ENCODE results near the gene PDE12. TPM values are rescaled to one million over a fixed set of nuclear protein-coding genes. Genes with fewer than 3 reads are reported as not detected.

The PDE12 gene
- total and polyA plus RNA-seq, 2 donors (not counting 3 experiments of a cell fraction or from before 2014, with no cell fraction given): 12.8 to 20.4 TPM

GRCh38 chr3:57594576-57594975 is 38.5 kb downstream of the PDE12 start:
- FAIRE-seq (peak; percentile 40), DNase-seq (ENCODE audit: low read depth, low spot score) (no peak)
- intact Hi-C loops (cut with micrococcal nuclease) (no loop called here), dilution Hi-C loops (cut with MboI; ENCODE audit: extremely low pct_ligation_motif_present, low sequenced_read_pairs) (no loop called here)
- H3K4me2 ChIP-seq (ENCODE audit: insufficient read depth, low read length): peak overlapping the region; percentile 98
- CTCF ChIA-PET: interaction anchor here (1.2 to 1.7 kb wide), 2 partner anchors 36 to 197 kb away, joined by 4 read pairs; no protein-coding TSS in a partner anchor
- peak overlapping the region; percentile 97 for H3K27ac ChIP-seq (ENCODE audit: insufficient read depth, low read depth, low read length)
- H2AFZ ChIP-seq (ENCODE audit: low read depth, low read length): no peak overlapping the region
- peak overlapping the region; percentile 99 for H3K9ac ChIP-seq (replicated peaks; ENCODE audit: extremely low read depth, insufficient read depth, low read length)
- H4K20me1 ChIP-seq (replicated peaks; ENCODE audit: control insufficient read depth, extremely low read depth, insufficient read depth, low read length): peaks cover 23% of the 10 kb centered on the region
- H3K4me1 ChIP-seq (ENCODE audit: control insufficient read depth, extremely low read depth, insufficient read depth, low read length): peaks cover 34% of the 10 kb centered on the region
- no peaks in the 10 kb centered on the region for H3K36me3 ChIP-seq (ENCODE audit: control insufficient read depth in 2 of 2, extremely low read depth in 1 of 2, insufficient read depth in 2 of 2, low read length in 2 of 2)
- no peaks in the 10 kb centered on the region for H3K27me3 ChIP-seq (ENCODE audit: control insufficient read depth in 2 of 2, insufficient read depth in 2 of 2, low read length in 2 of 2)
- BruUV-seq (replicated peaks): no TSS peak
- peaks cover 74% of the 10 kb centered on the region for H3K79me2 ChIP-seq (ENCODE audit: control insufficient read depth, insufficient read depth, low read length)
- POLR2A ChIA-PET: no interaction called here
- no peaks in the 10 kb centered on the region for H3K9me3 ChIP-seq (replicated peaks; ENCODE audit: control insufficient read depth, insufficient read depth, low read length)
- peak overlapping the region; percentile 82 to 93 (median 86) for H3K4me3 ChIP-seq (replicated peaks in 1 of 3; ENCODE audit: insufficient read depth in 1 of 3, low read depth in 1 of 3, low read length in 3 of 3)
- H3K9me1 ChIP-seq (replicated peaks; ENCODE audit: control insufficient read depth, extremely low read depth, insufficient read depth, low read length): no peaks in the 10 kb centered on the region
- TF ChIP-seq GATA2 (IDR thresholded peaks at IDR 0.05; ENCODE audit: insufficient read depth, insufficient read length, low read depth, low read length): no peak
- no peak for TF ChIP-seq JUN (IDR thresholded peaks at IDR 0.05; ENCODE audit: borderline replicate concordance, insufficient read depth, insufficient read length, low read depth)
- no peak for TF ChIP-seq MAX (IDR thresholded peaks at IDR 0.05; ENCODE audit: insufficient read depth, insufficient read length)
- no peak for TF ChIP-seq MYC (IDR thresholded peaks at IDR 0.05; ENCODE audit: low read depth, low read length)
- no peak for TF ChIP-seq CTCF (IDR thresholded peaks at IDR 0.05; ENCODE audit: extremely low read depth in 1 of 2, insufficient read depth in 1 of 2, low read depth in 1 of 2, low read length in 2 of 2)
- no peak for TF ChIP-seq FOS (IDR thresholded peaks at IDR 0.05; ENCODE audit: borderline replicate concordance, insufficient read depth, low read length)
